HG02763 (cell line): ENCODE data around the gene SELENOS.
A peak's percentile ranks its signal among the peaks of the same experiment; 100 is the strongest.

Experiments
- ATAC-seq: cut with Tn5 transposase; IDR thresholded peaks from one replicate; pipeline ENCODE4 v1.9.1; 2021; ENCODE audit warnings: mild to moderate bottlenecking, moderate library complexity; ENCODE audit not compliant: unreplicated experiment

Gene SELENOS

DNA sequence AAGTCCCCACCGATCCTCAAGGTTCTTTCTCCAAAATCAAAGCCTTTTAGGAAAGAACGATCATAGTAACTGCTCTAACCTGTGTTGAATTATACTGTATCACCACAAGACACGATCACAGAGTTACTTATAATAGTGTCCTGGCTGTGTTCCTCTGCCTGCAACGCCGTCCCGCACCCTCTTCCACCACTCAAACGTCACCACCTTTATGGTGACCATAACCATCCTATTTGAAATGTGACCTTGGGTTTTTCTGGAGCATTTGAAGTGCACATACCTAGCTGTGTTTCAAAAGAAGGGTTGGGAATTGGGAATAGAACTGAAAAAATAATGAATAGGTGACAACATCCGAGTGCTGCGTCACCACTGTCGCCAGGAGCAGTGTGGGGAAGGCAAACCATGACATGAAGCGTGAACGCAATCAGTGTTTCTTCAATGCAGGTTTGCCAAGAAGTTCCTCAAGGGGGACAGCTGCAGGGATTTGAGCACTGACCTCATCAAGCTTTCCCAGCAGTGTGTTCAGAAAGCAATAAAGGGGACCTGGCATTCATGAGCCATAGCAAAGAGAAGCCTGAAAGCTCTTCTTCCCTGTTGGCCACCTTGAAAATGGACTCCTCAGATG lies 769 bp upstream of the SELENOS start:
- ATAC-seq = no peak

DNA sequence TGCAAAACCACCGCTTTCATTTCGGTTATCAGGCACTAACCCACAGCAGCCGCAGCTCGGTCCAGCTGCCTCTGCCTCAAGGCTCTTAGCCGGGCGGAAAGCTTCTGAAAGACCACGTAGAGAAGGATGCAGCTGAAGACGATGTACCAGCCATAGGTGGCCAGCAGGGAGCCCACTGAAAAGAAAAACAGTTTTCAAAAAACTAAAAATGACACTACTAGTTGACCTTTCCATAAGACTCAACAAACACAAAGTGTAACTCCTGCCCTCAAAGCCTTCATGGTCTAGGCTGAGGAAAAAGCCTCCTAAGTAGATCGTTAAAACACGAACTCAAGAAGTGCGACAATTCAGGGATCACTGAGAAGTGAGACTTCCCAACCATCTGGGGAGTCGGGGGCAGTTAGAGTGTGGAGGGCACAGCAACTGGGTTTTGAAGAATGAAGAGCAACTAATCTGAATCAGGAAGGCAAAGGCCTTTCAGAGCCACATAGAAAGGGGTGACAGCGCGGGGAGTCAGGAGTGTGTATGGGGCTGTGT lies 716 bp downstream of the SELENOS start:
- ATAC-seq = peak; percentile 28

DNA sequence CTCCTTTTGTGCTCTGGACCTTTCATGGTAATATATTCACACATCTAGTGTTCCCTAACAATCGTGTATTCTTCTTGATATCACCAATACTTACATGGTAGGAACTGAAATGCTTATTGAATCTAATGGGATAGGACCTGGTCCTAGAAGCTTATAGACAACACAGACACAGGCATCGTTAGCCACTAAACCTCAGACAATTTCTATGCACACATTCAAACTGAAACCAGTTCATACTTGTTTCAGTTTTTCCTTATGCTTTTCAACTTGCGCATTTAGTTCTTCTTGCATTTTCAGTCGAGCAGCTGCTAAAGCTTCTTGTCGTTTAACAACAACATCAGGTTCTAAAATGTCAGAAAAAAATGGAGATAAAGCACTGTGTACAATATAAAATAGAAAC lies 2.3 kb downstream of the SELENOS start:
- no peak for ATAC-seq

DNA sequence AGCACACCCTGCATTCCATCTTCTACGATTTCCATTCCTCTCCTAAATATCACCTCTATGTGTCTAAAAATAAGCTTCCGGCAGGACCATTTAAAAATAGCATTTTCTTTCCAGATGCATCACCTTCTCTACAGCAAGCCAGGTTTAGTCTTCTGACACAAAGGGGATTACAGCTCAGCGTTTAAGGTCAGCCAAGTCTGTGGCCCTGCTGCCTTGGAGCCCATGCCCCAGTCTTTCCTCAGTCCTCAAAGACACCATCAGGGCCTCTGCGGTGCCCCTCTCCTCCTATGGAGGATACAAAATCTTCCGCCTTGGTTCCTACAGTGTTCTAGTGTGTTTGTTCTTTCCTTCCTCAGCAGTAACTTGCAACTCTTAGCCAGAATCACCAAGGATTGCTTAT lies 3.8 kb downstream of the SELENOS start:
- ATAC-seq = no peak

DNA sequence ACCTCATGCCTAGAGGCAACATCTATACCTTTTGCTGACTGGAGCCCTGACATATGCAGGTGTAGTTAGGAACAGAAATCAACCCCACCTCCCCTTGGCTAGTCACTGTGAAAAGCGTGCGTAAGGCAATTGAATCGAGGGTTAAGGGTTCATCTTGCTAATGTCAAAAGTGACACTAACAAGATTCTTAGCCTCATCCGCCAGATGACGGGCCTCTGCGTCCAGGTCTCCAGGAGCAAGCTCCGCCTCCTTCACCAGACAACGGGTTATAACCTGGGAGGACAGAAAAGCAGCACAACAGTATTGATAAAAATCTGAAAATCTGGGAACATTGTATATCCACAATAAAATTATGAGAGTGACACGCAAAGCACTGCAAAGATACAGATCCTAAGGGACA lies 4.7 kb downstream of the SELENOS start:
- no peak for ATAC-seq

DNA sequence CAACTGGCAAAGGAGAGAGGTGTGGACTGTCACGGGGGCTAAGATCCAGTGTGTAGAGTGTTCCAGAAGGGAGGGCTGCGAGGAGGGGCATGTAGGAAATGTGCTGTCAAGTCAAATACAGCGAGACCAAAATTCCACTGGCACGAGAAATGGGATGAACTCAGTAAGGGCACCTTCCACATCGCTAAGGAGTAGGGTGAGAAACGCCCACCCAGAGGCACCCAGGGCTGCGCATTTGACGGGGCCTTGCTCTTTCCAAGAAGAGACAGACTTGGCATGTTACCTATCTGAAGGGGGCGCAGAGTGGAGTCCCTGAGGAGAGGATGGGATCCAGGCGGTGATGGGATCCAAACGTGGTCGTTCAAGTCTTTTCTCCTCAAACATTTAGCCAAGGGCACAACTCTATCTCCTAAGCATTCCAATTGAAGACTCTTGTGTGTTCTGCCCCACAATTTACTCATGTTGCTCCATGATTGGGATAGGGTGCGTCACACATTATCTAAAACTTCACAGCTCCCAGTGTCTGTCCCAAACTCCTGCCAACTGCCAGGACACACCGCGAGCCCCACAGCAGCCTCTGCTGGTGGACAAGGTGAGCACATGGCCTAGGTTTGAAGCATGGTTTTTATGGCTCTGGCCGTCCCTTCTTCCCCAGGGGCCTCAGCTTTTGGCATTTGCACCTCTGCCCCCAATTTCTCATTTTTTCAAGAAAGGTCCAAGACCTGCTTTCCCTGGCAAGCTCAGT lies 7.6 kb downstream of the SELENOS start:
- no peak for ATAC-seq

DNA sequence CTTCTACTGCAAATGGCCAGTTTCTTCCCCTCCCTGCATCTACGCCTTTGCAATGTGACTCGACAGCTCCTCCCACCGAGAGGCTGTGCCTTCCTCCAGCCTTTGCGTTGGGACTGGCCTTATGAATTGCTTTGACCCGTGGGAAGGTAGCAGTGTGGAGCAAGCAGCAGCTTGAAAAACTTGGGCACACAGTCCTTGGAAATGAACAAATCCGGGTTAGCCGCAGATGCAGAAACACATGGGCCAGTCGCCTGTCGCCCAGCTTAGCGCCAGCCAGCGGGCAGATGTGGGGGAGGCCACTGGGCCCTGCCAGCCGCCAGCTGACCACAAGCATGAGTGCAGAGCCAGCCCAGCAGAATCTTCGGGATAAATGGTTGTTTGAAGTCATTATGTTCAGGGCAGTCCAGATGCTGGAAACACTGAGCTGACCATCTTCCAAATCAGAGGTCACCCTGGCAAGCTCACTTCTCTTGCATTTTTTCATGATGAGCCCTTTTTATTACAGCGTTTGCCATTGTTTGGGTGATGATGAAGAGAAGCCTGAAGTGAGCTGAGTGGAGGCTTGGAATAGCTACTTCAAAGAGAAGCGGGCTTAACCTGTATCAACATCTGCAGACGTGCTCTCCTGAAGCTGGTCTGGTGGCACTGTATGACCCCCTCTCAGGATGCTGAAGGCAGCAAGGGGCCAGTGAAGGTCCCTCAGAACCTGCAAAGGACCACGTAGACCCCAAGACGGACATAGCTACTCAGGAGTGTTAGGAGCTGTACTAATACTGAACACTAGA lies 9.8 kb downstream of the SELENOS start:
- ATAC-seq = no peak

DNA sequence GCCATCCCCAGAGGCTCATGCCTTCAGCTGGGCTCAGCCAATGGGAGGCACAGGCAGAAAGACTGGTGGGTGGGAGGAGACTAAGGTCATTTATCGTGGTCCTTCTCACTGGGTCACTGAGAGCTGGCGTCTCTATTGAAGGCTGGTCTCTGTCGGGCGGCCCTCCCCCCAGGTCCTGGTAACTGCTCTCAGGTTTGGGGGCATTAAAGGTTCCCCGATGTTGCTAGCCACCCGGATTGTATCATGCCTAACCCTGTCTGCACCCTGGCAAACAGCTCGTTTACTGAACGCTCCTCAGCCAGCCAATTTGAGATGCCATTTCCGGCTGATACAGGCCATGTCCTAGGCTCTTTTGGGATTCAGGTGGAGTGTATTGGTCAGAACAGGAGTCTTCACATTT lies 10.5 kb downstream of the SELENOS start:
- no peak for ATAC-seq

DNA sequence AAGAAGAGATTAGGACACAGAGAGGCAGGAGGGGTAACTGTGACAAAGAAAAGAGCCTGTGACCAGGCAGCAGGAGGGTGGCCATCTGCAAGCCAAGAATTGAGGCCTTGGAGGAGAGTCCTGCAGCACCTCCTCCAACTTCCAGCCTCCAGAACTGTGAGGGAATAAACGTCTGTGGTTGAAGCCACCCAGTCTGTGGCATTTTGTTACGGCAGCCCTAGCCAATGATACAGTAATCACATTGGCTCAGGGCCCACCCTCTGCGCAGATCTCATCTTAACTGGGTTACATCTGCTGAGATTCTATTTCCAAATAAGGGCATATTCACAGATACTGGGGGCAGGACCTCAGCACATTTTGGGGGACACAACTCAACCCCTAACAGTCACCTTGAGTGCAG lies 11.3 kb downstream of the SELENOS start:
- ATAC-seq = no peak

DNA sequence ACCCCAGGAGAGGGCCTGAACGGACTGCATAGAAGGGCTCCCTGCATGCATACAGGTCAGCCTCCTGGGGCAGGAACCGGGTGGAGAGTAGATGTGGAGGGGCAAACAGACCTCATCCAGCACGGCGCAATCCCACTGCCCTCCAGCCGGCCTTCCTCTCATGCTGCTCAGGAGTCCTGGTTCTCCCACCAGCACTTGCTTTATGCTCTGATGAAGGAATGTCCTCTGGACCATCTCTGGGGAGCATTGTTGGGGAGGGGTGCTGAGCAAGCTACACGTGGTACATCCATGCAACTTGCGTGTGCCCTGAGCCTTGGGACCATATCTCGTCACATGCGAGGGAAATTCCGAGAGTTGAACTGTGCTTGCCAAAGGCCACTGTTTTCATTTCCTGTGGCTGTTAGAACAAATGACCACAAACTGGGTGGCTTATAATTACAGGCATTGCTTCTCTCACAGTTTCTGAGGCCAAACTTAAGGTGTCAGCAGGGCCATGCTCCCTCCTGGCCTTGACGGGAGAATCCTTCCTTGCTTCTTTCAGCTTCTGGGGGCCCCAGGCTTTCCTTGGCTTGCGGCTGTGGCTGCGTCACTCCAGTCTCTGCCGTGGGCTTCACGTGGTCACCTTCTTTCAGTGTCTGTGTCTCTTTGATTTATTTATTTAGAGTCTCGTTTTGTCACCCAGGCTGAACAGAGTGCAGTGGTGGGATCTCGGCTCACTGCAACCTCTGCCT lies 12.2 kb downstream of the SELENOS start:
- ATAC-seq = no peak

DNA sequence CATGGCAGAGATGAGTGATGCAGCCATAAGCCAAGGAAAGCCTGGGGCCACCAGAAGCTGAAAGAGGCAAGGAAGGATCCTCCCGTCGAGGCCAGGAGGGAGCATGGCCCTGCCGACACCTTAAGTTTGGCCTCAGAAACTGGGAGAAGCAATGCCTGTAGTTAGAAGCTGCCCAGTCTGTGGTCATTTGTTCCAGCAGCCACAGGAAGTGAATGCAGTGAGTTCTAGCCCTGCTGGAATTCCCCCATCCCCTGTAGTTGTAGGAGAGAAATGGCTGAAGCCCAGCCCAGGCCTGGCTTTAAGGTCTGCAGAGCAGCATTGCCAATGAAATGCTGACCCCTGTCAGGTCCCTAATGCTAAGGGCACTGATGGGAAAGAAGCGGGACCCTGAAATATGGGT lies 13.3 kb downstream of the SELENOS start:
- ATAC-seq = no peak

DNA sequence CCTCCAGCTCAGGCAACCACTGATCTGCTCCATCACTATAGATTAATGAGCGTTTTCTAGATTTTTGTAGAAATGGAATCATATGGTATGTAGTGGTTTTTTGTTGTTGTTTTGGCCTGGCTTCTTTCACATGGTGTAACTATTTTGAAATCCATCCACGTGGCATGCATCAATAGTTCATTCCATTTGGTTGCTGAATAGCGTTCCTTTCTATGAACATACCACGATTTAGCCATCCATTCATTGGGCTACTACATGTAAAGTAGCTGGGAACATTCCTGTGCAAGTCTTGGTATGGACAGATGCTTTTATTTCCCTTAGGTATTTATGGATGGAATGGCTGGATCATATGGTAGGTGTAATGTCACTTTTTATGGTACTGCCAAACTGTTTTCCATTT lies 14.7 kb downstream of the SELENOS start:
- ATAC-seq = no peak

DNA sequence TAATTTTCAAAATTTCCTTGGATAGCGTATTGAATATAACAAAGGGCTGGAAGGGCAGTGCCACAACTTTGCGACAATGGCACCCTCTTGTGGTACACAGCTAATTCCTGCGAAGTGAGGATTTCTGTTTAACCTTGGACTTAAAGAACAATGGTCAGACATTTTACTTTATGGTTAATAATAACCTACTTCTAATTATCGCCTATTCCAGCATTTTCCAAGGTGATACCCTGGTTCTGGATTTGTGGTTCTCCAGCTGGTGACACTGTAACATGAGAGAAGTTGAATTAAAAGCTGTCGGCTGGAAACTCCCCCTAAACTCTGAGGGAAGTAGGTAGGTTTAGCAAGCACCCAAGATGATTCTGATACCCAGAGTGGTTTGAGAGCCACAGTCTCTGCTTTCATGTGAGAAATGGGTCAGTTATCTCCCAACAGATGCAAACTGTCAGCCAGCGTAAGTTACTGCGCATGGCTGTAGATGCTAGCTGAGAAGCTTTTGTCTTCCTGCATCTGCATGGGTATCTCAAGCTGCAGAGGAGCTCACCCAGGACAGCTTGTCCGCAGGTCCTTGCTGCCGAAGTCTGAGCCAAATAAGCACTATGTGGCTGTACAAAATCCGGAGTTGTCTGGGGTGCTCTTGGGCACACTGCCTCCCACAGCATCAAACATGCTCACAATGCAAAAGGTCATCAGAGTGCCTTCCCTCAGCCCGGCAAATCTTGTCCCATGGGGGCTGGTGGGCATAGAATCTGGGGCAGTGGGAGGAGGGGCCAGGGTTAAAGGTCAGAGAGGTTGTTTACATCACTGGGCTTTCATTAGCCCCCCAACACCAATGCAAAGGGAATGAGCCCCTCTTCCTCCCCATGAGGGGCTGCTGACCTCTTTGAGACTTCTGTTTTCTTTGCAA lies 18.8 kb downstream of the SELENOS start:
- no peak for ATAC-seq

DNA sequence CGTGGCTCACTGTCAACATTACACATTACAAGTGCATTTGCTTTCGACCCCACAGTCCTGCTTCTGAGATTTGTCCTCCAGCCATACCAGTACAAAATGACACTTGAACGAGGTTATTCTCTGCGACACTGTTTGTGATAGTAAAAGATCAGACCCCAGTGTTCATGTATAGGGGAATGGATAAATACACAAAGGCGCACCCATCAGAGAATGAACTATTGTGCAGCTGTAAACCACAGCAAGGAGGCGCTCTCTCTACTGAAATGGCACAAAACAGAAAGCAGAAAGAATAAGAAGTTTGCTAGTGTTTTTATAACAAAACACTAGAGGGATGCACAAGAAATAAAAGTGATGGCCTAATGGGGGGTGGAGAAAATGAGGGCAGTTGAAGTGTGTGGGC lies 20.5 kb downstream of the SELENOS start:
- no peak for ATAC-seq

DNA sequence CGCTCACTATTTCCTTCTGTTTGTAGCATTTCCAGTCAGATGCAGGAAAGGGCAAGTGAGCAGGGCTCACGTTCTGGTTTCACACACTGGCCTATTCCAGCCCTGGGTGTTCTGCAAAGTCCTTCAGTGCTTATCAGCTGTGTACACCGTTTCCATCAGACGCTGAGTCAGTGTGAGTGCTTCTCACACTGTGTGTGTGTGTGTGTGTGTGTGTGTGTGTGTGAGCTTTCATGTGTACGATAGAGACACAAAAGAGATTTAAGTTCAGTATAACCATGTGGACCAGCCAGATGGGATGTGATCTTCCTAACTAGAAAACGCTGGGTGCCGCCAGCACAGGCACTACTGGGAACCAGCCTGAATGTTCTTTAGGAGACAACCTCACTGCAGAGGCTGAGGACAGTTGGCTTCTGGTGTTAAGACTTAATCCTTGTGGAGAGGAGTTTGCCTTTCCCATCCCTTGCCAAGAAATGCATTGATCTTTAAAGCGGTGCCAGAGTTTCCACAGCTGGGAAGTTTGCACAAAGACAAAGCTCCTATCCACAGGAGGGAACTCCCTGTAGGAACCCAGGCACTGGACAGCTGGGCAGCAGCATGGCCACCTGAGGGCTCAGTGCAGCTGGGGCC lies 21.6 kb downstream of the SELENOS start:
- no peak for ATAC-seq

DNA sequence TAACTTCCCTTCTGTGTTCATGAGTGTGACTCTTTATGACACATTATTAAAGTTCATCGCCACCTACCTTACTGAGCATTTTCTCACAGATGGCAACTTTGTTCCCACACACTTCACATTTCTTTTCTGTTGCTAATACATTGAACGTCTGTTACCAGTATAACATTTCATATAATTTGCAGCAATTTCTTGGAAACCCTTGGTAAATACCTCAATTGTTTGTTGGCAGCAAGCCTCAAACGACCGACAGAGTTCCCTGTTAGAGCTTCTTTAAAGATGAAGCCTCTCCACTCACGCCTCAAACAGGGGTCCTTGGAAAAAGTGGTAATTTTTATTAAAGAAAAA lies 22.3 kb downstream of the SELENOS start:
- ATAC-seq = no peak

DNA sequence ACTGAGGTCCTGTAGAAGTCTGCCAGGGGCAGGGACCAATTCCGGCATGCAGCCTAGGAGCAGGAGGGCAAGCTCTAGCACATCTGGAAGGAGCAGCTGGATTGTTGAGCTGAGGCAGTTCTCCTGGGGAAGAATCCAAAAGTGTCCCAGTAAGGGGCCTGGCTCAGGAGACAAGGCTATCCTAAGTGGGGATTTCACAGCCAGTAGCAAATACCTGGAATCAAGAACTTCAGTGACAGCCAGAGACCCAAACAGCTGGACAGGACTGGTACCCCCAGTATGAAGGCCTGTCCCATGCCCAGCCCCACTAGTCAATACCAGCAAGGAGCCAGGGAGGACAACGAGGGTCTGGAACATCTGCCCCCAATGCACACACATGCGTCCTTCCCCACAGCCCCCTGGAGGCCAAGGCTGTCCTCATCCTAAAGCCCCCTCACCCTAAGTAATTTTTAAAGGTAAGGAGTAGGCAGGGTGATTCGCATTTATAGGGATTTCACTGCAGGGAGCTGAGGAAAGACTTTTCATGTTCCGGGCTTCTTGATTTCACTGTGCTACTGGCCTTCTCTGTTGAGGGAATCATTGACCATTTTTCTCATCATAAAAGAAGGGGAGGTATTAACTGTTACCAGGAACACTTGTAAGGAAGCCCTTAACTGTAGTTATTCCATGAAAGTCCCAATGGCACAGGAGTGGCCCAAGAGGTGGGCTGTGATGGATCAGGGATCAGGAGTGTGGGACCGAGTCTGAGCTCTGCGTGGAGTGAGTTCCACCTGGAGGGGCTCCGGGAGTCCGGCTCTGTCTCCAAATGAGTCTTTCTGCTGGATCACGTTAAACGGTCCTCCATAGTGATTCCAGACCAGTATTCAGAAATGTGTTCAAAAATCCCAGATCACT lies 22.9 kb downstream of the SELENOS start:
- no peak for ATAC-seq

DNA sequence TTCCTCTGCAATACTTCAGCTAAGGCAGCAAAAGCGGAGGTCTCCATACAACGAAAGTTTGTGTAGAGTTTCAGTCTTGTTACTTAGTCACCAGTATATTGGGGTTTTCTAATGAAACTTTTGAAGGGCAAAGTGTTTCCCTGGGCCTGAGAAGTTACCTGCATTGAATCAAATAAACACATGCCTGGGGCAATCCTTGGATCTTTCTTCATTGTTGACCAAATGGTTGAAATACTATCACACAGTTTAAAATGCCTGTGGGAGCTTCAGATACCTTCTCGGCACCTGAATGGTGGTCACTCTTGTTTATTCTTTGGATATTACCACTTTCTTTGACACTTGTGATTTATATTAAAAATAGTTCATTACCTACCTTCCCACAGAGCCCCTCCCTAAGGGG lies 24.4 kb downstream of the SELENOS start:
- no peak for ATAC-seq
